K562 (cell line): ENCODE data around the gene EEF2. TPM values are rescaled to one million over a fixed set of nuclear protein-coding genes. Genes with fewer than 3 reads are reported as not detected.
A peak's percentile ranks its signal among the peaks of the same experiment; 100 is the strongest.

ENCODE experiments used
- CBFB ChIP-seq: sonication (generic); formaldehyde crosslinking; IDR thresholded peaks from 2 replicates; pipeline ENCODE4 v1.4.0; 2020; ENCODE audit warnings: mild to moderate bottlenecking, missing genetic modification reagents
- CTBP1 ChIP-seq: fragments of 450-650 bp; IDR thresholded peaks from 2 replicates; pipeline ENCODE4 v1.6.1; 2016; ENCODE audit warnings: borderline replicate concordance
- EGR1 ChIP-seq: fragments of 450-650 bp; conservative IDR thresholded peaks from 2 replicates; pipeline ENCODE4 v1.6.1; 2017; ENCODE audit warnings: mild to moderate bottlenecking
- FOXO4 ChIP-seq: fragments of 450-650 bp; formaldehyde crosslinking; IDR thresholded peaks from 2 replicates; pipeline ENCODE4 v1.4.0; 2020; ENCODE audit warnings: mild to moderate bottlenecking, moderate library complexity
- IFI16 ChIP-seq: fragments of 250-450 bp; sonication (Bioruptor Pico); IDR thresholded peaks from 2 replicates; pipeline ENCODE4 v2.1.2; 2022; ENCODE audit warnings: mild to moderate bottlenecking, inconsistent platforms
- KLF16 ChIP-seq: IDR thresholded peaks from 2 replicates; pipeline ENCODE4 v1.6.1; 2016; ENCODE audit warnings: antibody characterized with exemption
- POLR2AphosphoS2 ChIP-seq: IDR thresholded peaks from 2 replicates; pipeline ENCODE4 v1.6.1; 2012; ENCODE audit warnings: low read length, improper control_type of control experiment
- POLR3A ChIP-seq: IDR thresholded peaks from 2 replicates; pipeline ENCODE4 v1.6.1; 2011; ENCODE audit warnings: borderline replicate concordance, mild to moderate bottlenecking, moderate library complexity; ENCODE audit not compliant: insufficient read length, insufficient read depth; ENCODE audit errors: extremely low read depth
- PYGO2 ChIP-seq: fragments of 450-650 bp; IDR thresholded peaks from 2 replicates; pipeline ENCODE4 v1.6.1; 2016; ENCODE audit warnings: mild to moderate bottlenecking, missing genetic modification characterization, moderate library complexity, missing compliant biosample characterization
- RBM17 ChIP-seq: fragments of 200-400 bp; formaldehyde crosslinking; IDR thresholded peaks from 2 replicates; pipeline ENCODE4 v1.6.1; 2017; ENCODE audit warnings: low read depth, mild to moderate bottlenecking, low read length, borderline replicate concordance
- RHOXF2B ChIP-seq: fragments of 250-450 bp; sonication (Bioruptor Pico); conservative IDR thresholded peaks from 2 replicates; pipeline ENCODE4 v1.5.1; 2021
- SIN3B ChIP-seq: fragments of 450-650 bp; IDR thresholded peaks from 2 replicates; pipeline ENCODE4 v1.6.1; 2017; ENCODE audit warnings: low read depth, mild to moderate bottlenecking, moderate library complexity
- STAG1 ChIP-seq: sonication (generic); formaldehyde crosslinking; IDR thresholded peaks from 2 replicates; pipeline ENCODE4 v1.5.0; 2020; ENCODE audit warnings: missing genetic modification reagents, borderline replicate concordance
- TOE1 ChIP-seq, 2 experiments: fragments of 450-650 bp in 1 of 2; sonication (generic) in 1 of 2; formaldehyde crosslinking in 1 of 2; IDR thresholded peaks; 2 replicates each; pipeline versions ENCODE4 v1.7.1 to v1.8.0; 2016 to 2022; ENCODE audit warnings: borderline replicate concordance in 2 of 2, mild to moderate bottlenecking in 2 of 2, antibody characterized with exemption in 1 of 2, inconsistent platforms in 1 of 2, low read depth in 1 of 2, missing genetic modification reagents in 1 of 2, moderate library complexity in 1 of 2
- ZBED1 ChIP-seq: IDR thresholded peaks from 2 replicates; pipeline ENCODE4 v1.6.1; 2014
- ZNF143 ChIP-seq: sonication (generic); formaldehyde crosslinking; IDR thresholded peaks from 2 replicates; pipeline ENCODE4 v1.9.0; 2022; ENCODE audit warnings: mild to moderate bottlenecking, missing genetic modification reagents
- polyA plus RNA-seq, 8 experiments: library from polyadenylated mRNA; depleted of rRNA in 4 of 8; stranded (reverse) in 5 of 8; unstranded in 3 of 8; fragments of >200 nt; fragmentation: Nextera tagmentation in 2 of 8; fragmentation: Illumina TruSeq in 1 of 8; extraction: Ambion mirVana in 2 of 8; extraction: Trizol in 1 of 8; gene quantifications; 2 replicates each; pipeline versions ENCODE4 v1.2.1 to v1.2.3, GENCODE V29; 2011 to 2014; ENCODE audit warnings: inconsistent platforms in 1 of 8, missing spikeins in 1 of 8
- total RNA-seq, 7 experiments: library from RNA; depleted of rRNA in 6 of 7; stranded (reverse); fragments of >200 nt in 6 of 7; fragmentation: Illumina TruSeq in 2 of 7; extraction: Trizol in 2 of 7; gene quantifications; 2 replicates each; pipeline versions ENCODE4 v1.2.1 to v1.2.3, GENCODE V29; 2011 to 2021; ENCODE audit warnings: low replicate concordance in 1 of 7

The EEF2 gene
- total and polyA plus RNA-seq, 9 of the 15 experiments (the other 6 are each of a cell fraction or from before 2014, with no cell fraction given) = 372 to 3,003 (median 1,453) TPM

GRCh38 chr19:3983542-3983914 lies 1.7 kb downstream of the EEF2 start (continued):
- no peak for TF ChIP-seq RBM17
- TF ChIP-seq RHOXF2B (CRISPR knock-in tag) = no peak
- TF ChIP-seq FOXO4 (CRISPR knock-in tag) = no peak
- no peak for TF ChIP-seq POLR3A
- no peak for TF ChIP-seq KLF16
- TF ChIP-seq POLR2AphosphoS2 = peak; percentile 44; the same call in 1 of the 2 replicates
- TF ChIP-seq ZNF143 = no peak
- TF ChIP-seq CTBP1 = no peak
- no peak for TF ChIP-seq EGR1
- no peak for TF ChIP-seq ZBED1
- TF ChIP-seq STAG1 (CRISPR knock-in tag) = 0 out of 2 replicates have a peak, but pooled peaks have one; percentile 13
- TF ChIP-seq TOE1 (IDR thresholded peaks at IDR 0.05; ENCODE audit: borderline replicate concordance) = no peak
- TF ChIP-seq TOE1 (CRISPR knock-in tag; IDR thresholded peaks at IDR 0.05; ENCODE audit: borderline replicate concordance, low read depth) = peak; percentile 7; the same call in 1 of the 2 replicates
- TF ChIP-seq PYGO2 (tag) = no peak
- TF ChIP-seq IFI16 (CRISPR knock-in tag) = no peak
- TF ChIP-seq SIN3B = no peak
- TF ChIP-seq CBFB (CRISPR knock-in tag) = no peak
